H1 (cell line): ENCODE data around the gene MOB1B. TPM values are rescaled to one million over a fixed set of nuclear protein-coding genes. Genes with fewer than 3 reads are reported as not detected.

ENCODE experiments used
- CTCF ChIA-PET: fragments of 300-600 bp; sonication (Branson Sonifier 250); formaldehyde crosslinking; loops from one replicate; lab custom pipeline; 2021; ENCODE audit not compliant: partially characterized antibody; lab: Charles Lee
- POLR2A ChIA-PET: fragments of 300-600 bp; sonication (Branson Sonifier 250); formaldehyde crosslinking; loops from one replicate; lab custom pipeline; 2021; ENCODE audit warnings: inconsistent platforms; ENCODE audit not compliant: partially characterized antibody; lab: Charles Lee
- DNase-seq, 2 experiments: peaks; one replicate each; pipeline versions ENCODE4 v3.0.0 to v3.0.0-alpha.2; 2010 to 2022; ENCODE audit warnings: low spot score in 2 of 2, low read depth in 1 of 2, mixed read lengths in 1 of 2
- FAIRE-seq: peaks from 2 replicates; lab custom pipeline; 2011; peaks lifted over from hg19 to GRCh38; lab: Jason Lieb, UNC
- H2AFZ ChIP-seq: 2 replicates; pipeline ENCODE4 v1.8.1; 2012; ENCODE audit warnings: low read length, inconsistent platforms
- H2AK5ac ChIP-seq: 2 replicates; pipeline ENCODE4 v1.6.1; 2013; ENCODE audit warnings: low read depth, low read length
- H2BK120ac ChIP-seq: replicated peaks from 2 replicates; pipeline ENCODE3; 2013; ENCODE audit warnings: low read depth, low read length, inconsistent platforms
- H2BK12ac ChIP-seq: 2 replicates; pipeline ENCODE4 v1.6.1; 2013; ENCODE audit warnings: low read depth, low read length
- H2BK15ac ChIP-seq: 2 replicates; pipeline ENCODE4 v1.6.1; 2013; ENCODE audit warnings: low read length
- H2BK20ac ChIP-seq: 2 replicates; pipeline ENCODE4 v1.6.1; 2013; ENCODE audit warnings: low read length
- H2BK5ac ChIP-seq: 2 replicates; pipeline ENCODE4 v1.6.1; 2013; ENCODE audit warnings: low read depth, low read length
- H3K14ac ChIP-seq: 2 replicates; pipeline ENCODE4 v1.6.1; 2013; ENCODE audit warnings: inconsistent platforms; ENCODE audit not compliant: insufficient read length
- H3K18ac ChIP-seq: 2 replicates; pipeline ENCODE4 v1.6.1; 2013; ENCODE audit warnings: low read length; ENCODE audit errors: extremely low read depth
- H3K23ac ChIP-seq: 2 replicates; pipeline ENCODE4 v1.6.1; 2013; ENCODE audit warnings: inconsistent platforms; ENCODE audit not compliant: insufficient read length
- H3K23me2 ChIP-seq: 2 replicates; pipeline ENCODE4 v1.6.1; 2013; ENCODE audit warnings: low read depth, low read length
- H3K27ac ChIP-seq: 2 replicates; pipeline ENCODE4 v1.6.1; 2011; ENCODE audit warnings: low read depth, low read length, inconsistent platforms
- H3K27me3 ChIP-seq, 4 experiments: replicated peaks in 1 of 4; 1 replicate in 1 of 4; 2 replicates in 3 of 4; pipeline versions ENCODE4 v1.6.1 to v1.8.1; 2011 to 2013; ENCODE audit warnings: low read length in 3 of 4, mild to moderate bottlenecking in 3 of 4, inconsistent platforms in 2 of 4, mixed read lengths in 2 of 4, moderate library complexity in 1 of 4; ENCODE audit not compliant: control insufficient read depth in 3 of 4, insufficient read depth in 3 of 4; ENCODE audit errors: extremely low read depth in 1 of 4
- H3K36me3 ChIP-seq, 4 experiments: 2 replicates each; pipeline versions ENCODE4 v1.6.1 to v1.8.1; 2011 to 2013; ENCODE audit warnings: mild to moderate bottlenecking in 4 of 4, low read length in 3 of 4, moderate library complexity in 2 of 4, control low read depth in 1 of 4, inconsistent platforms in 1 of 4; ENCODE audit not compliant: insufficient read depth in 4 of 4, control insufficient read depth in 2 of 4
- H3K4ac ChIP-seq: replicated peaks from 2 replicates; pipeline ENCODE3; 2013; ENCODE audit warnings: low read length, low read depth, mixed read lengths, inconsistent platforms; ENCODE audit not compliant: insufficient read length
- H3K4me1 ChIP-seq, 4 experiments: replicated peaks in 1 of 4; 1 replicate in 1 of 4; 2 replicates in 3 of 4; pipeline versions ENCODE4 v1.6.1 to v1.8.1; 2011 to 2013; ENCODE audit warnings: low read length in 3 of 4, inconsistent platforms in 2 of 4, mixed read lengths in 1 of 4; ENCODE audit not compliant: insufficient read depth in 4 of 4, control insufficient read depth in 3 of 4
- H3K4me2 ChIP-seq, 2 experiments: 2 replicates each; pipeline versions ENCODE4 v1.6.1 to v1.8.1; 2011 to 2013; ENCODE audit warnings: low read depth in 2 of 2, low read length in 2 of 2, control low read depth in 1 of 2, inconsistent platforms in 1 of 2, mild to moderate bottlenecking in 1 of 2; ENCODE audit not compliant: insufficient read depth in 1 of 2
- H3K4me3 ChIP-seq, 4 experiments: fragments of 200-600, 300-600 bp in 1 of 4; sonication (generic), shearing (Covaris generic), sonication (Bioruptor Twin) in 1 of 4; 2 replicates each; pipeline versions ENCODE4 v1.5.1 to v1.8.1; 2011 to 2016; ENCODE audit warnings: low read length in 4 of 4, low read depth in 3 of 4, control low read depth in 2 of 4, inconsistent platforms in 2 of 4, mild to moderate bottlenecking in 2 of 4, mixed read lengths in 1 of 4, moderate library complexity in 1 of 4; ENCODE audit not compliant: insufficient read depth in 2 of 4; ENCODE audit errors: extremely low read depth in 1 of 4
- H3K56ac ChIP-seq: replicated peaks from 2 replicates; pipeline ENCODE3; 2013; ENCODE audit warnings: low read depth, mild to moderate bottlenecking, mixed read lengths, low read length, inconsistent platforms; ENCODE audit not compliant: insufficient read length
- H3K79me1 ChIP-seq: 2 replicates; pipeline ENCODE4 v1.6.1; 2013; ENCODE audit warnings: low read depth, low read length, control low read depth
- H3K79me2 ChIP-seq, 2 experiments: 2 replicates each; pipeline versions ENCODE4 v1.6.1 to v1.8.1; 2012 to 2013; ENCODE audit warnings: low read length in 2 of 2, mild to moderate bottlenecking in 2 of 2, inconsistent platforms in 1 of 2; ENCODE audit not compliant: insufficient read depth in 2 of 2, control insufficient read depth in 1 of 2
- H3K9ac ChIP-seq, 4 experiments: replicated peaks in 1 of 4; 1 replicate in 1 of 4; 2 replicates in 3 of 4; pipeline versions ENCODE4 v1.6.1 to v1.8.1; 2011 to 2013; ENCODE audit warnings: low read depth in 3 of 4, low read length in 3 of 4, control low read depth in 2 of 4, mild to moderate bottlenecking in 2 of 4, moderate library complexity in 2 of 4, inconsistent platforms in 1 of 4; ENCODE audit errors: extremely low read depth in 1 of 4
- H3K9me3 ChIP-seq, 2 experiments: 2 replicates each; pipeline versions ENCODE4 v1.6.1 to v1.8.1; 2012 to 2013; ENCODE audit warnings: mild to moderate bottlenecking in 2 of 2, moderate library complexity in 2 of 2, control low read depth in 1 of 2, inconsistent platforms in 1 of 2, low read depth in 1 of 2, low read length in 1 of 2, mixed read lengths in 1 of 2; ENCODE audit not compliant: insufficient read depth in 2 of 2
- H4K20me1 ChIP-seq, 2 experiments: replicated peaks in 1 of 2; 2 replicates each; pipeline versions ENCODE3 to v1.8.1; 2011 to 2013; ENCODE audit warnings: inconsistent platforms in 2 of 2, low read length in 2 of 2, mild to moderate bottlenecking in 1 of 2; ENCODE audit not compliant: insufficient read depth in 2 of 2, control insufficient read depth in 1 of 2
- H4K5ac ChIP-seq: 2 replicates; pipeline ENCODE4 v1.6.1; 2013; ENCODE audit warnings: low read length, low read depth, mixed read lengths, inconsistent platforms; ENCODE audit not compliant: insufficient read length
- H4K8ac ChIP-seq: 2 replicates; pipeline ENCODE4 v1.8.0; 2013; ENCODE audit warnings: mild to moderate bottlenecking, moderate library complexity, low read length, inconsistent platforms; ENCODE audit not compliant: insufficient read depth; ENCODE audit errors: extremely low read depth
- H4K91ac ChIP-seq: replicated peaks from 2 replicates; pipeline ENCODE3; 2013; ENCODE audit warnings: low read length, mixed read lengths, inconsistent platforms; ENCODE audit not compliant: insufficient read length
- BRCA1 ChIP-seq: IDR thresholded peaks from 2 replicates; pipeline ENCODE4 v1.6.1; 2012; ENCODE audit warnings: low read depth, low read length, improper control_type of control experiment
- KDM4A ChIP-seq: IDR thresholded peaks from one replicate; pipeline ENCODE4 v1.7.1; 2012; ENCODE audit warnings: low read depth, mild to moderate bottlenecking, moderate library complexity, low read length, inconsistent platforms; ENCODE audit not compliant: severe bottlenecking
- MAFK ChIP-seq: IDR thresholded peaks from 2 replicates; pipeline ENCODE4 v1.6.1; 2012; ENCODE audit warnings: low read depth, mild to moderate bottlenecking, improper control_type of control experiment, low read length
- RBBP5 ChIP-seq: IDR thresholded peaks from 2 replicates; pipeline ENCODE4 v1.7.1; 2012; ENCODE audit warnings: low read depth, mild to moderate bottlenecking, inconsistent platforms, low read length, moderate library complexity, borderline replicate concordance
- WGBS, 2 experiments: shearing (Covaris generic) in 1 of 2; methylation state at CpG; one replicate each; pipeline versions ENCODE4 v1.1.6 to v1.1.7; 2013 to 2015; ENCODE audit warnings: low lambda C conversion rate in 2 of 2, mixed read lengths in 2 of 2, inconsistent platforms in 1 of 2, low coverage in 1 of 2, missing lambda C conversion rate in 1 of 2; ENCODE audit not compliant: insufficient replicate concordance in 2 of 2, insufficient coverage in 1 of 2, insufficient read length in 1 of 2; ENCODE audit errors: extremely low coverage in 1 of 2, missing lambda C conversion rate in 1 of 2; 5-methylcytosine and 5-hydroxymethylcytosine counted together
- polyA plus RNA-seq, 7 experiments: library from polyadenylated mRNA; depleted of rRNA in 3 of 7; stranded (reverse) in 5 of 7; unstranded in 2 of 7; fragments of >200 nt in 5 of 7; fragments of 200-250 nt in 2 of 7; gene quantifications; 1 replicate in 5 of 7; 2 replicates in 1 of 7; 4 replicates in 1 of 7; pipeline versions ENCODE4 v1.2.1 to v1.2.3, GENCODE V29; 2011 to 2013; ENCODE audit warnings: missing spikeins in 2 of 7, mixed read lengths in 2 of 7
- total RNA-seq: library from RNA; stranded (reverse); fragmentation: NEBNext Ultra II Directional; extraction: Animal tissue kit (Norgen Biotek cat#: 25700); gene quantifications from 2 replicates; pipeline ENCODE4 v1.2.1, GENCODE V29; 2021

MOB1B gene
- total and polyA plus RNA-seq, 2 of the 8 experiments (the other 6 are each of a cell fraction or from before 2014, with no cell fraction given): 3.8 to 33.5 TPM

DNA sequence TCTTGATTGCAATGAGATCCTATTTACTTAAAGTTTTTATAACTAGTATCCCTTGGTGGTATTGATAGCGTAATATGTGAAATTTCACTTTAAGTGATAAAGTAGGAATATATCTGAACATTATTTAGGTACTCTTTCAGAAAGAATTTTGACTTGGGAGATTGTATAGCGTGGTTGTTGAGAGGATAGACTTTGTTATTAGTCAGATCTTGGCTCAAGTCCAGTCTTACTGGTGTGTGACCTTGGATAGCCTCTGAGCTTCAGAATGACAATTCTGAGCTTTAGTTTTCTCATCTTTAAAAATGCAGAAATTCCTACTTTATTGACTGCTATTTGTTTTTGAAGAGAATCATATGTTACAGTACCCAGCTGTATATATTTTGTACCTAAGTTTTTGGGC, 123.9 kb downstream of the MOB1B start:
- Histone ChIP-seq H2AFZ (no peak overlapping the region), H3K4me3 (no peak overlapping the region), H4K5ac (no peak overlapping the region), H4K8ac (no peak overlapping the region), H2BK20ac (no peak overlapping the region), H3K36me3 (peaks cover 0 to 52% (median 6%) of the 10 kb centered on the region in 4 experiments; a peak in 2 of 8 replicates), H2BK15ac (no peak overlapping the region), H4K20me1 (peaks cover 0 to 3% of the 10 kb centered on the region in 2 experiments), H3K18ac (no peak overlapping the region), H3K23me2 (no peaks in the 10 kb centered on the region), H3K9me3 (no peaks in the 10 kb centered on the region), H3K27ac (no peak overlapping the region), H2BK5ac (no peak overlapping the region), H3K9ac (no peak overlapping the region), H3K23ac (no peak overlapping the region), H3K56ac (no peak overlapping the region), H4K91ac (no peak overlapping the region), H3K4me2 (no peak overlapping the region), H3K4ac (no peak overlapping the region), H2BK120ac (no peak overlapping the region), H3K27me3 (no peaks in the 10 kb centered on the region), H3K4me1 (no peaks in the 10 kb centered on the region; a peak in 1 of 7 replicates), H3K79me2 (no peaks in the 10 kb centered on the region; a peak in 1 of 4 replicates), H2AK5ac (no peak overlapping the region), H3K14ac (no peak overlapping the region), H3K79me1 (no peaks in the 10 kb centered on the region), H2BK12ac (no peak overlapping the region)
- CTCF ChIA-PET: interaction anchor here (0.6 to 2.2 kb wide), 3 partner anchors 10 to 203 kb away, joined by 3 to 9 read pairs (median 3); no protein-coding TSS in a partner anchor
- DNase-seq (no peak), FAIRE-seq (no peak)
- POLR2A ChIA-PET: no interaction called here
- 100% methylated on average over 2 of the region's 2 CpGs; no CpG with 5 or more reads in 1 of the 2 experiments for WGBS, 2 experiments
- TF ChIP-seq KDM4A (no peak), MAFK (no peak), BRCA1 (no peak), RBBP5 (no peak)
